Middle frontal gyrus (tissue), 1 donor: Measurements from ENCODE around the gene RIBC2.

Experiments
- DNase-seq: peaks from one replicate; pipeline ENCODE4 v3.0.0-alpha.2; 2015; ENCODE audit warnings: low spot score; ENCODE audit errors: extremely low spot score

RIBC2 gene

DNA sequence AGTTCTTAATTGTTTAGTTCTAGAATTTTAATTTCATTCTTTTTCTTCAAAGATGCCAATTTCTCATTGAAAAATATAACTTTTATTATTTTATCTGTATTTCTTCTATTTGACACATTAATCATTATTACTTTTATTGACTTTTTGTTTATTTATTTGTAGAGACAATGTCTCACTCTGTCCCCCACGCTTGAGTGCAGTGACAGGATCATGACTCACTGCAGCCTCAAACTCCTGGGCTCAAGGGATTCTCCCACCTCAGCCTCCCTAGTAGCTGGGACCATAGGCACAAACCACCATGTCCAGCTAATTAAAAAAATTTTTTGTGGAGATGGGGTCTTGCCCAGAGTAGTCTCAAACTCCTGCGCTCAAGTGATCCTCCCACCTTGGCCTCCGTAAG is 58.9 kb downstream of the RIBC2 start:
- no peak for DNase-seq

DNA sequence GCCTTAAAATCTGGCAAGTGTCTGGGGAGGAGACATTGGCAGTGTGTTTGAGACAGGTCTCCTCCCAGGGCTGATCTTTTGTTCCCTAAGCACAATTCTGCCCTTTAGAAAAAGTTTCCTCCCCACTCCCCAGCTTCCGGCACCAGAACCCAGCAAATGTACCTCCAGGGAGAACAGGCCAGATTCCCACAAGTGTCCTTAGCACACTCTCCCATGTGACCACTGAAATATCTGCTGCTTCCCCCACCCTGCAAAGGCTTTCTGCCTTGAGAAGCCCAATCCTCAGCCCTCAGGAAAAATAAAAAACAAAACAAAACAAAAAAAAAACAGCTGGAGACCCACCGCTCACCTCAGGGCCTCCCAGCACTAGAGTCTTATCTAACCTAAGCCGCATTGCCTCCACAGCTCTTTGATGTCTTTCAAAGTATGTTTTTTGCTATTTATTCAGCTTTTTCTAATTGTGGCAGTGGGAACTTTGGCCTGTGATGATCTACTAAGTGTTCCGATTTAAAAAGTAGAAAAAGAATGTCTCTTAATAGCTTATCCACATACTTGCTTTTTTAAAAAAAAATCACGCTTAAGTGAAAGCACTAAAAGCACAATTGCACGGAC is 60.2 kb downstream of the RIBC2 start:
- no peak for DNase-seq

GRCh38 chr22:45475063-45475747 is 61.7 kb downstream of the RIBC2 start:
- no peak for DNase-seq

DNA sequence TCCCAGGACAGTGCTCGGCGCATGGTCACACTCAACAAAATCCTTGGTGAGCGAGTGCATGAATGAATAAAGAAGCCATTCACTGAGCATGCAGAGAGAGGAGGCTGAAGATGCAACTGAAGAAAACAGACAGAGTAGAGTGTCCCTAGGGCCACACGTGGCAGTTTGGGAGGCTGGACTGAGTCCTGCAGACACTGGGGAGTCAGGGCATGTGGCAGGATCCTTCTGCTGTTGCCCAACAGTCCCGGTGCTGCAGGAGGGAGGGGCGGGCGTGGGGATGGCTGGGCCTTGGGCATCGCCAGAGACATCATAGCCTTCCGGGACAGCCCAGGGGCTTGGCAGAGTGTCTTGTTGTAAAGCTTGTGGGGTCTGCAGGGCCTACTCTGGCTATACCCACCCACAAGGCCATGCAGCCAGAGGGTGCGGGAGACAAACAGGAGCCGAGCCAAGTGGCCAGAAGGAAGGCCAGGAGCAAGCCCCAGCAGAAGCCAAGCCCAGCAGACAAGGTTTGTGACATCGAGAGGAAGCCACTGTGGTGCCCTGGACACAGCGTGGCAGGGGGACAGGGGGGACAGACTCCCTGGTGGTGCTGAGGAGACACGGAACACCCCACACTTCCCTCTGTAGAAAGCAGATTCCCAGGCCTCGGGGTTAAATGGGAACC is 62.5 kb downstream of the RIBC2 start:
- DNase-seq, result no peak

DNA sequence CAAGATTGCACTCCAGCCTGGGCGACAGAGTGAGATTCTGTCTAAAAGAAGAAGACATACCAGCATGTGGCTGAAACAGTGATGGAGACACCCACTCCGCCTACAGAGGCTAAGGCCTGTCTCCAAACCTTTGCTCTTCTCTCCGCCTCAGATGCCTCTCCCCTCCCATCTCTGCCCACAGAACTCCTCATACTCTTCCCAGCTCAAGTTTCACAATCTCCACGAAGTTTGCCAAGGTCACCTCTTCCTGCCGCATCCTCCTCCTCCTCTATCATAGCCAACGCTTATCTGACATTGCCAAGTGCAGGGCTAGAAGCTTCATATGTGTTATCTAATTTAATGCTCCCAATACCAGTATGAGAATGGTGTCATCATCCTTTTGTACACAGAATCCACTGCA is 63.3 kb downstream of the RIBC2 start:
- no peak for DNase-seq

DNA sequence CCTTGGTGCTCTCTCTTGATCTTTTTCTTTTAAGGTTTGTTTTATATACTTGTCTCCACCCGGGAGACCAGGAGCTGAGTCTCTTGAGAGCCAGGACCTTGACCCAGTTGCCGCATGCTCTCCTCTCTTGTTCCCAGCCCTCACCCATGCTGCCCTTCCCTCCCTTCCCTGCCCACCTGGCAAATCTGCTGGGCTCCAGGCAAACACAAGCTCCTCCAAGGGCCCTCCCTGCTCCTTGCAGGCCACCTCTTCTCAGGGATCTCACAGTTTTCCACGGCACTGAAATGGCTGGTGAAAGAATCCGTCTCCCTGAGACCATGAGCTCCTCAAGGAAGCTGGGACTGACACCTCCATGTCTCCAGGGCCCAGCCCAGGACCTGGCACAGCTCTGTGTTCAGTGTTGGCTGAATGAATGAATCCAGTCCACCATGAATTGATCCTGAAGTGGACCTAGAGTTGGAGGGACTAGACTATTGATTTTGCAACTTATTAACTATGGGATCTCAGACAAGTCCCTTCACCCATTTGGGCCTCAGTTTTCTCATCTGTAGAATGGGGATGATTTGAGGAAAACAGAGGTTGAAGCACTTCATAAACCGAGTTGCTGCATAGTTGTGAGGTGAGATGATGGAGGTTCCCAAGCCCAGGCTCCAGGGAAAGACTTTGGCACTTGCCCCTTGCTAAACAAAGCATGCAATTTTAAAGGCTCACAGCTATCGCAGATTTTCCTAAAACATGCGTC is 64.0 kb downstream of the RIBC2 start:
- DNase-seq, result no peak

GRCh38 chr22:45478108-45478771 is 64.7 kb downstream of the RIBC2 start:
- DNase-seq, result no peak

GRCh38 chr22:45480717-45481116 is 67.2 kb downstream of the RIBC2 start:
- DNase-seq, result no peak

DNA sequence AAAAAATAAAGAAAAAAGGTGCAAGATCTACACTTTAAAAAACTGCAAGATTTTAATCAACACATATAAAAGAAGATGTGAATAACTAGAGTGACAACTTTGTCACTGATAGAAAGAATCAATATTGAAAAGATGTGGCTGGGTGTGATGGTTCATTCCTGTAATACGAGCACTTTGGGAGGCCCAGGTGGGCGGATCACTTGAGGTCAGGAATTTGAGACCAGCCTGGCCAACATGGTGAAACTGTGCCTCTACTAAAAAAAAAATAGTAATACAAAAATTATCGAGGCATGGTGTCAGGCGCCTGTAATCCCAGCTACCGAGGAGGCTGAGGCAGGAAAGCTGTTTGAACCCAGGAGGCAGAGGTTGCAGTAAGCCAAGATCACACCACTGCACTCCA is 68.2 kb downstream of the RIBC2 start:
- no peak for DNase-seq
